ENCODE measurements around the gene KRTAP12-4. TPM values are rescaled to one million over a fixed set of nuclear protein-coding genes. Genes with fewer than 3 reads are reported as not detected.
A peak's percentile ranks its signal among the peaks of the same experiment; 100 is the strongest.

Gene KRTAP12-4
- total and polyA plus RNA-seq, 9 of the 15 experiments (the other 6 are each of a cell fraction or from before 2014, with no cell fraction given): not detected

- TF ChIP-seq MED1 (CRISPR knock-in tag; IDR thresholded peaks at IDR 0.05; ENCODE audit: borderline replicate concordance) (no peak), SMARCE1 (IDR thresholded peaks at IDR 0.05) (no peak), LARP7 (IDR thresholded peaks at IDR 0.05) (no peak), LEF1 (IDR thresholded peaks at IDR 0.05) (no peak), FOXM1 (IDR thresholded peaks at IDR 0.05; ENCODE audit: low read depth) (no peak), FOXM1 (CRISPR knock-in tag; IDR thresholded peaks at IDR 0.05; ENCODE audit: low read depth) (no peak)
These were observed at the start of gene KRTAP12-4 (continued) for GRCh38 chr21:44654576-44655175.

DNA sequence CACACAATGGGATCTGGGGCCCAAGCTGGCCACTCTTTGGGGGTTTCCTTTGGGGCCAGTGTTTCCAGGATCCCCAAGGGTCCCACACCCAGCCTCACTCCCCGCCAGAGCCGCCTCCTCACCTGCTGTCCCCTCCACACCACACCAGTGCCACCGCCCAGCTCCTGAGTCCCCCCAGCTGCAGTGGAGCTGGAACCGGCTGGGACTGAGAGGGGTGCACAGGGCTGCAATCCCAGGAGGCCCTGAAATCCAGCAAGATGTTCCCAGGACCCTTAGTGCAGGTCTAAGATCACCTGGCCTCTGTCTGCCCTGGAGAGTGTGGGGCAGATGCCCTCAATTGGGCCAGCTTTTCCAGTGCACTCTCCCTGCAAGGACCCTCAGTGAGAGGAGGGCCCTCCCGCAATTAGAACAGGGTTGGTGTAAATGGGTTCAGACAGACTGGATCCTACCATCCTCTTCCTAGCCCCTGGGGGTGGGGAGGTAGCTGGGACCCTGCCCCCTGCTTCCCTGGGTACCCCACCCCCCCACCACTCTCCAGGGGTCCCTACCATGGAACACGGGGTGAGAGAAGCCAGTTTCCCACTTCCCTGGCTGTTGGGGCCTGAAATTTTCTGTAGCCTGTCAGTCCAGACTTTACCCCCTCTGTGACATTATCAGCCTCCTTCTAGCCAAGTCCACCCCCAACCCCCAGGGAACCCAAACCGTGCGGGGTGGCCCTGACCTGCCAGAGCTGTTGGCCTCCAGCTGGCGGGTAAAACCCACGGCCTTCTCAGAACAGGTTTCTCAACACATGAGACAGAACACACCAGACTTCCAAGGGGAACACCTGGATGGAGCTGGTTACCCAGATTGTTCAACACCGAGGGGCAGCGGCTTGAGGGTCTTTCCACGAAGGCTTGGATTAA, 49.5 kb upstream of the KRTAP12-4 start:
- Histone ChIP-seq H3K4me3 (no peak overlapping the region), H3K9me3 (replicated peaks; ENCODE audit: control insufficient read depth, insufficient read depth, low read depth, low read length) (no peaks in the 10 kb centered on the region), H3K36me3 (ENCODE audit: control insufficient read depth, insufficient read depth, low read length) (no peaks in the 10 kb centered on the region), H3K4me2 (ENCODE audit: insufficient read depth, low read length) (no peak overlapping the region), H3K27me3 (ENCODE audit: control insufficient read depth in 2 of 2, insufficient read depth in 2 of 2, low read length in 2 of 2) (peaks cover 35 to 75% of the 10 kb centered on the region in 2 experiments), H3K27ac (ENCODE audit: extremely low read depth, low read depth, low read length) (no peak overlapping the region), H3K9ac (ENCODE audit: insufficient read depth in 1 of 2, low read depth in 2 of 2, low read length in 2 of 2) (no peak overlapping the region), H3K4me1 (replicated peaks in 1 of 2; ENCODE audit: control insufficient read depth in 2 of 2, insufficient read depth in 2 of 2, low read length in 2 of 2) (peaks cover 0 to 14% of the 10 kb centered on the region in 2 experiments; a peak in 1 of 5 replicates), H3K9me1 (ENCODE audit: control insufficient read depth, insufficient read depth, low read length) (peaks cover 3% of the 10 kb centered on the region), H4K20me1 (replicated peaks; ENCODE audit: control insufficient read depth, insufficient read depth, low read length) (no peaks in the 10 kb centered on the region; the same call in 1 of the 2 replicates), H2AFZ (ENCODE audit: low read depth, low read length) (no peak overlapping the region), H3K79me2 (ENCODE audit: control insufficient read depth, insufficient read depth, low read length) (no peaks in the 10 kb centered on the region)
- ChIA-PET POLR2A (no interaction called here), CTCF (ENCODE audit: low intra/inter-chr PET ratio) (no interaction called here)
- in situ Hi-C loops (cut with MboI): no loop called here
- DNase-seq (ENCODE audit: extremely low read depth in 1 of 4, low spot score in 3 of 4) (peak in 1 of 4 experiments; percentile 5), FAIRE-seq (no peak), ATAC-seq (no peak)
- intact Hi-C loops (cut with micrococcal nuclease): no loop called here
- WGBS (ENCODE audit: insufficient coverage, low coverage, missing lambda C conversion rate): under 1% methylated on average over 13 of the region's 13 CpGs
- no TSS peak for BruUV-seq (replicated peaks)
- TF ChIP-seq ZBTB43 (CRISPR knock-in tag; IDR thresholded peaks at IDR 0.05): no peak
- no peak for TF ChIP-seq ZNF518B (CRISPR knock-in tag; IDR thresholded peaks at IDR 0.05)
- no peak for TF ChIP-seq ZMIZ1 (IDR thresholded peaks at IDR 0.05; ENCODE audit: low read depth in 2 of 2, low read length in 2 of 2)
- TF ChIP-seq TBL1XR1 (IDR thresholded peaks at IDR 0.05; ENCODE audit: low read length in 2 of 2): no peak
